ENCODE measurements around the gene RIGI.
A peak's percentile ranks its signal among the peaks of the same experiment; 100 is the strongest.
"Not testable (repeated sequence)": the region's sequence is repeated elsewhere in the genome, so short reads cannot be mapped to it uniquely, and the experiment has no call there.

Gene RIGI

DNA sequence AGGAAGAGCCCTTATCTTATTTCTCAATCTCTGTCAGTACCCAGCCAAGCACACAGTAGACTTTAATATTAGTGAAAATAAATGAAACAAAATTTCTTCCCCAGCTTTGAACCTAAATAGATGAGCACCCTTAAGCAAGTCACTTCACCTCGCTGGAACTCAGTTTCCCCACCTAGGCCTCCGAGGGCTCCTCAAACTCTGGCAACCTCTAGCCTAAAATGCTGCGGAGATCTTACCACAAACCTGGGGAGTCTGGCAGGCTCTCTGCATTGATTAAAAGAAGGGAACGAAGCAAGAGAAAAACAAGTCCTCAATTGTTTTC, 326 bp downstream of the RIGI start:
- DNase-seq = no peak

DNA sequence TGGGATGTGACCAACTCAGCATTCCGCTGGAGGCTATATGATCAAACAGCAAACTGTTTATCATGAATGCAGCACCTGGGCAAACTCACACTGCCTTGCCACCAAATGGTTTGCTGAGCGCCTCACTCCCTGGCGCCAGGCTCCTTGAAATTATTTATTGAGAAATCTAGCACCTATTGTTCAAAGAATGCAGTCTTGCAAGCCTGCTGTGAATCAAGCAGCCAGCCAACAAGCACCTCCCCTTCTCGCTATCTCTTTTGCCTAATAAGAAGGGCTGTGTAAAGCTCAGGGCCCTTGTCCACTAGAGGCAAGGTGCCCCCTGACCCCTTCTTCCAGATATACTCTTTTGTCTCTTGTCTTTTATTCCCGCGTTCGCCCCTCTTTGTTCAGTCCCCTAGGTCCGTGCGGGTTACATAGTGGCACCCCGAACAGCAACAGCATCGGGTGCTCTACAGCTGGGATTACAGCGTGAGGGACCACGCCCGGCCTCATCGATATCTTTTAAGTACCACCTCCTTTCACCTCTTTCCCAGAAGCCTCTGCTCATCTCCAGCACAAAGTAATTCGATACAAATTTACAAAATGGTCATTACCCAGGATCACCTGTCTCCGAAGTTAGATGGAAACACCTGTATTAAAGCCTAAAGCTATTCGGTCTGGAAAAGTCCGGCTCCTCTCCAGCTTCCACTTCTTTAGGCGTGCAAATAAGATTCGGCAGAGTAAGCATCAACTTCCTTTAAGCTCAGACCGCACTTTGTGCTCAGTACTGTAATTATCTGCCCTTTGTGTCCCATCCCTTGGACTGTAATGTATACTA, 896 bp downstream of the RIGI start:
- no peak for DNase-seq

DNA sequence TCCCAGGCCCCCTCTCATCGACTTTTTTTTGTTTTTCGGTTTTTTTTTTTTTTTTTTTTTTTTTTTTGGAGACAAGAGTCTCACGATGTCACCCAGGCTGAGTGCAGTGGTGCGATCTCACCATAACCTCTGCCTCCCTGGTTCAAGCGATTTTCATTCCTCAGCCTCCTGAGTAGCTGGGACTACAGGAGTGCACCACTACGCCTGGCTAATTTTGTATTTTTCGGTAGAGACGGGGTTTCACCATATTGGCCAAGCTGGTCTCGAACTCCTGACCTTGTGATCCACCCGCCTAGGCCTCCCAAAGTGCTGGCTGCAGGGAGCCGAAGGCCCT, 1.5 kb downstream of the RIGI start:
- not testable (repeated sequence) for DNase-seq

DNA sequence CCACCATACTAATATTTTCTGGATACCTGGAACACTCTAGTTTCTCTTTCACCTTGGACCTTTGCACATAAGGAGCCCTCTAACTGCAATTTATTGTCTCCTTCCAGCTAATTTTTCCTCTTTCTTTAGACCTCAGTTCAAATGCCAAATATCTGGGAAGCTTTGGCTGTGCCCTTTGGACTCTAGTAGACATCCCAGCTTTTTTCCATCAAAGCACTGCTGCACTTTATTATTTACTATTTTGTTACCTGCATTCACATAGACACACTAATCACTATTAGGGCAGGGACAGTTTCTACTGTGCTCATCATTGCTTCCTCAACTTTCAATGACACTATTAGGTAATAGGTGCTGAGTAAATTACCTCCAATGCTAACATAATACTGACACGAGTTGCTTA, 2.1 kb downstream of the RIGI start:
- no peak for DNase-seq

DNA sequence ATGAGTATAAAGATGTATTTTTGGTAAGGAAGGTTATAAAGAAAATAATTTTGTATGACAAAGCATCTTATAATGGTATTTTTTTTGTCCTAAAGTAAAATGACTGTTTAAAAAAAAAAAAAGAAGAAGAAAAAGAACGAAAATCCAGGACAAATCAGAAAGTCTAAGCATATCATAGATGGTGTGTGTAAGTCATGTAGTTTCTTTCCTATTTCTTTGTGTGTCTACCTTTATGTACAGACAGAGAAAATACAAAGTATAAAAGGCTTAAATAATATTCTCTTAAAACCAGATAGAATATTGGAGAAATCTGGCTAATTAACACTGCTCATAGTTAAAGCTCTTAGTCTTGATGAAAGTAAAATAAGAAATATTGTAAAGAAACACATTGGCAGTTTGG, 7.7 kb downstream of the RIGI start:
- DNase-seq = no peak

GRCh38 chr9:32516241-32516640, 9.8 kb downstream of the RIGI start:
- DNase-seq = no peak

- no peak for DNase-seq
Observed at GRCh38 chr9:32508728-32509127, 17.3 kb downstream of the RIGI start.

DNA sequence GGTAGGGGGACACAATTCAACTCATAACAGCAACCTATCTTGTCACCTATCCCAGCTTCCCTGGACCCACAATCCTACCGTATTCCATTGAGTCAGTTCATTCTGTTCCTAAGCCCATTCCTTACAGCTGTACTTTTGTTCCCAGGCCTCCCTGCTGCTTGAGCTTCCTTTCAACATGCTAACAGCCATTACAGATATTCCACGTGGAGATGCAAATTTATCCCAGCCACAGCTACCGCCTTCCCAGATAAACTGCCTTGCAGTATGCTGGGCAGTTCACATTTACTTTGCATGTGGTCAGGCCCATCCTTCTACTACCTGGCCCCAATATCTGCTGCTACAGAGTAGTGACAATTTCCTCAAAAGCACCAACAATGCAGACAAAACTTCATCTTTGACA, 23.0 kb downstream of the RIGI start:
- DNase-seq = no peak

DNA sequence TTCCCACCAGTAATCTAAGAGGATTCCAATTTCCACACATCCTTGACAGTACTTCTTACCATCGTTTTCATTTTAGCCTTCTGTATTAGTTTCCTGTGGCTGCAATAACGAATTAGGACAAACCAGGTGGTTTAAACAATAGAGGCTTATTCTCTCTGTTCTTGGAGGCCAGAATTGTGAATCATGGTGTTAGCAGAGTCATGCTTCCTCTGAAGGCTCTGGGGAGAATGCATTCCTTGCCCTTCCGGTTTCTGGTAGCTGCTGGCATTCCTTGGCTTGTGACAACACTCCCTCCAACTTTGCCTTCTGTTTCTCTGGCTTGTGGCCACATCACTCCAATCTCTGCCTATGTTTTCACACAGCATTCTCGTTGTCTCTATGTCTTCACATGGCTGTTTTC, 23.5 kb downstream of the RIGI start:
- DNase-seq = peak; percentile 38

DNA sequence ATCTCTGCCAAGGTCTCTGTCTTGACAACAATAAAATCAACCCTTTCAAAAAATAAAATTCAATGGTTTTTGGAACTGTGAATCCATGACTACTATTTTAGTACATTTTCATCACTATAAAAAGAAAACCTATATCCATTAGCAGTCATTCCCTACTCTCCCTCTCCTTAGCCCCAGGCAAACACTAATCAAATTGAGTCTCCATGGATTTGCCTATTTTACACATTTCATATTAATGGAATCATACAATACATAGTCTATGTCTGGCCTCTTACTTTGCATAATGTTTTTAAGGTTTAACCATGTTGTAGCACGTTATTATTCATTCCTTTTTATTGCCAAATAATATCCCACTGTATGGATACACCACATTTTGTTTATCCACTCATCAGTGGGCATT, 24.1 kb downstream of the RIGI start:
- DNase-seq = no peak

GRCh38 chr9:32500768-32501167, 25.2 kb downstream of the RIGI start:
- DNase-seq = no peak

- no peak for DNase-seq
Observed at GRCh38 chr9:32497921-32498320, 28.1 kb downstream of the RIGI start.

- no peak for DNase-seq
Observed at GRCh38 chr9:32490601-32491000, 35.4 kb downstream of the RIGI start.

DNA sequence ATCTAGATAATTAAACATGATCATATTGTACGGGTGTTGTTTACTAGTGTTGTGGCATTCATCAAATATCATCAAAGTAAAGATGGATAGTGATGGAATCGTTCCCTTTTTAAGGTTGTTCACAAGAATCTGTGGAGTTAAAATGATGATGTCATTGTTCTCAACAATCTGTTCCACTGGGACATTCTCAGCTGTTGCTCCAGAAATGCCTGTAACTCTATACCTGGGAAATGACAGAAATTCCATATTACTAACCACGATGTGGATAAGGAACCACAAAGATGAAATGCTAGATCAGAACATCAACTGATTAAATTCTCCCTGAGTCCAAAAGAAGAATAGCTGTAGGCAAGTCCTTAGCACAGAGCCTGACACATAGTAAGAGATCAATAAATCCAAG, 38.0 kb downstream of the RIGI start:
- peak; percentile 60 for DNase-seq

DNA sequence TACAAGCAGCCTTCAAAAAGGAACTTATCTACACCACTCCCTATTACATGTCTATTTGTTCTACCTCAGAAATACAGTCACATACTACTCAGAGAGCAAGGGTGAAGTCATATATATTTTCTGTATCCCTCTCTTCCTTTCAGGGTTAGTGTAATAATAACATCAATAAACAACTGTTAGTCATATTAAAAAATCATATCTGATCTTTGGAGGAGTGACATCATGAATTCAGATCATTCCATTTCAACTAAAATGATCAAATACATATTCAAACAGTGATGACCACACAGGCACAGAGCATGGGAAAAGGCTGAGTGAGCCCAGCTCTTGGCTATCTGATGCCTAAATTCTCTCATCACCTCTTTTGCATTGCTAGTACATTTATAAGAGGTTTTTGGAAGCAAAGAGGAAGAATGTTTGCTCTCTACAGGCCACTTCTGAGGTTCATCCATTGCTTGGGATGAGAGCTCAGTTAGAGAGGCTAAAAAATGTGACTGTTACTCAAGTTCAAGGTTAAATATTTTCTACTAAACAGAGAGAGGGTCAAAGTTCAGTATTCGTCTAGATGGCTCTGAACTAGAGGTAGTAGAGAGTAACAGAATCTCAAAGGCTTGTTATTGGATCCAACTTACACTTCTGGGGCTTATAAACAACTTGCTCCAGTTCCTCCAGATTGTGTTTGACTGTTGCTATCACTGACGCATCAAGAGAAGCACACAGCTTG, 39.0 kb downstream of the RIGI start:
- peak; percentile 11 for DNase-seq

DNA sequence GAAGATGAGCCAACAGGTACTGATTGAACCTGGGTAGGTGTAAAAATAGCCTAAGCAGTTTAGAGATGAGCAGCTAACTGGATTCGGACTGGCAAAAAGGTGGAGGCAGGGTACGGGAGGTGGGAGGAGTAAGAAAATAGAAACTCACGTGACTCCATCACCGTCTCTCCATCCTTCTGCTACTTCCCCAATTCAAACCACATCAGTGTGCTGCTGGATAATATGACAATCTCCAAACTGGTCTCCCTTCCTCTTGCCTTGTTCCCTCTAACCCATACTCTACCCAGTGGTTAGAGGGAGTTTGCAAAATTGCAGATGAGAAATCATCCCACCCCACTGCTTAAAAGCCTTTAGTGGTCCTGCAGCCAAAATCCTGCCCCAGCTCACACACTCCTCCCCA, 42.7 kb downstream of the RIGI start:
- DNase-seq = no peak

Data from fibroblast of upper back skin (primary cell).